ENCODE measurements around the gene LHX4.

The LHX4 gene

GRCh38 chr1:180271272-180272255 is 41.5 kb downstream of the LHX4 start:
- no peak overlapping the region for H3K27ac ChIP-seq
- H3K9ac ChIP-seq (ENCODE audit: insufficient read length), result no peak overlapping the region
- TF ChIP-seq FOXP2 (optimal IDR thresholded peaks at IDR 0.05; ENCODE audit: control extremely low read depth, extremely low read length, insufficient read depth) (no peak), POLR2AphosphoS5 (IDR thresholded peaks at IDR 0.05; ENCODE audit: borderline replicate concordance, low read depth, low read length) (no peak), EZH2 (IDR thresholded peaks at IDR 0.05) (no peak)
- H3K4me3 ChIP-seq, result no peak overlapping the region
- DNase-seq (ENCODE audit: low read depth, low spot score), result no peak
- peaks cover 3% of the 10 kb centered on the region; the same call in 1 of the 2 replicates for H3K36me3 ChIP-seq (ENCODE audit: insufficient read depth, low read length)
- no peaks in the 10 kb centered on the region for H3K9me3 ChIP-seq (ENCODE audit: low read depth, low read length)

GRCh38 chr1:180272395-180272794 is 42.3 kb downstream of the LHX4 start:
- no peak for DNase-seq (ENCODE audit: low read depth, low spot score)
- no peak for TF ChIP-seq POLR2AphosphoS5 (IDR thresholded peaks at IDR 0.05; ENCODE audit: borderline replicate concordance, low read depth, low read length)
- no peaks in the 10 kb centered on the region for H3K9me3 ChIP-seq (ENCODE audit: low read depth, low read length)
- no peak overlapping the region for H3K9ac ChIP-seq (ENCODE audit: insufficient read length)
- no peak overlapping the region for H3K27ac ChIP-seq
- H3K4me3 ChIP-seq, result no peak overlapping the region
- peaks cover 3% of the 10 kb centered on the region; the same call in 1 of the 2 replicates for H3K36me3 ChIP-seq (ENCODE audit: insufficient read depth, low read length)

- H3K27ac ChIP-seq, result no peak overlapping the region
- DNase-seq (ENCODE audit: low read depth, low spot score), result no peak
- TF ChIP-seq POLR2AphosphoS5 (IDR thresholded peaks at IDR 0.05; ENCODE audit: borderline replicate concordance, low read depth, low read length) (no peak), EZH2 (IDR thresholded peaks at IDR 0.05) (no peak), FOXP2 (optimal IDR thresholded peaks at IDR 0.05; ENCODE audit: control extremely low read depth, extremely low read length, insufficient read depth) (no peak)
Measured at GRCh38 chr1:180273066-180273465, 43.0 kb downstream of the LHX4 start.

GRCh38 chr1:180274221-180274620 is 44.2 kb downstream of the LHX4 start:
- no peak overlapping the region for H3K4me3 ChIP-seq
- no peaks in the 10 kb centered on the region for H3K9me3 ChIP-seq (ENCODE audit: low read depth, low read length)
- TF ChIP-seq POLR2AphosphoS5 (IDR thresholded peaks at IDR 0.05; ENCODE audit: borderline replicate concordance, low read depth, low read length), result no peak
- H3K36me3 ChIP-seq (ENCODE audit: insufficient read depth, low read length), result peaks cover 3% of the 10 kb centered on the region; the same call in 1 of the 2 replicates
- no peak overlapping the region for H3K27ac ChIP-seq
- DNase-seq (ENCODE audit: low read depth, low spot score), result no peak
- H3K9ac ChIP-seq (ENCODE audit: insufficient read length), result no peak overlapping the region

More at GRCh38 chr1:180273066-180273465, 43.0 kb downstream of the LHX4 start:
- Histone ChIP-seq H3K9ac (ENCODE audit: insufficient read length) (no peak overlapping the region), H3K4me3 (no peak overlapping the region), H3K36me3 (ENCODE audit: insufficient read depth, low read length) (peaks cover 3% of the 10 kb centered on the region; the same call in 1 of the 2 replicates), H3K9me3 (ENCODE audit: low read depth, low read length) (no peaks in the 10 kb centered on the region)

- peaks cover 6% of the 10 kb centered on the region; the same call in 1 of the 2 replicates for H3K36me3 ChIP-seq (ENCODE audit: insufficient read depth, low read length)
- H3K9me3 ChIP-seq (ENCODE audit: low read depth, low read length), result no peaks in the 10 kb centered on the region
- no peak overlapping the region for H3K4me3 ChIP-seq
- H3K27ac ChIP-seq, result no peak overlapping the region
- no peak overlapping the region for H3K9ac ChIP-seq (ENCODE audit: insufficient read length)
- TF ChIP-seq POLR2AphosphoS5 (IDR thresholded peaks at IDR 0.05; ENCODE audit: borderline replicate concordance, low read depth, low read length), result no peak
- no peak for TF ChIP-seq EZH2 (IDR thresholded peaks at IDR 0.05)
- no peak for TF ChIP-seq FOXP2 (optimal IDR thresholded peaks at IDR 0.05; ENCODE audit: control extremely low read depth, extremely low read length, insufficient read depth)
- no peak for DNase-seq (ENCODE audit: low read depth, low spot score)
Measured at GRCh38 chr1:180275726-180276125, 45.7 kb downstream of the LHX4 start.

- Histone ChIP-seq H3K36me3 (ENCODE audit: insufficient read depth, low read length) (peaks cover 10% of the 10 kb centered on the region; the same call in 1 of the 2 replicates), H3K27ac (no peak overlapping the region), H3K9ac (ENCODE audit: insufficient read length) (no peak overlapping the region), H3K9me3 (ENCODE audit: low read depth, low read length) (no peaks in the 10 kb centered on the region), H3K4me3 (no peak overlapping the region)
- TF ChIP-seq POLR2AphosphoS5 (IDR thresholded peaks at IDR 0.05; ENCODE audit: borderline replicate concordance, low read depth, low read length), result no peak
- DNase-seq (ENCODE audit: low read depth, low spot score), result no peak
Measured at GRCh38 chr1:180277476-180278193, 47.6 kb downstream of the LHX4 start.

GRCh38 chr1:180278194-180278515 is 48.1 kb downstream of the LHX4 start:
- Histone ChIP-seq H3K36me3 (ENCODE audit: insufficient read depth, low read length) (peaks cover 10% of the 10 kb centered on the region; the same call in 1 of the 2 replicates), H3K9me3 (ENCODE audit: low read depth, low read length) (no peaks in the 10 kb centered on the region), H3K4me3 (no peak overlapping the region), H3K9ac (ENCODE audit: insufficient read length) (no peak overlapping the region), H3K27ac (no peak overlapping the region)
- TF ChIP-seq POLR2AphosphoS5 (IDR thresholded peaks at IDR 0.05; ENCODE audit: borderline replicate concordance, low read depth, low read length) (no peak), EZH2 (IDR thresholded peaks at IDR 0.05) (no peak), FOXP2 (optimal IDR thresholded peaks at IDR 0.05; ENCODE audit: control extremely low read depth, extremely low read length, insufficient read depth) (no peak)
- no peak for DNase-seq (ENCODE audit: low read depth, low spot score)

GRCh38 chr1:180278596-180279395 is 48.7 kb downstream of the LHX4 start:
- H3K9me3 ChIP-seq (ENCODE audit: low read depth, low read length), result no peaks in the 10 kb centered on the region
- no peak for DNase-seq (ENCODE audit: low read depth, low spot score)
- H3K36me3 ChIP-seq (ENCODE audit: insufficient read depth, low read length), result peaks cover 7% of the 10 kb centered on the region
- no peak overlapping the region for H3K9ac ChIP-seq (ENCODE audit: insufficient read length)
- no peak overlapping the region for H3K27ac ChIP-seq
- TF ChIP-seq EZH2 (IDR thresholded peaks at IDR 0.05), result no peak
- no peak for TF ChIP-seq POLR2AphosphoS5 (IDR thresholded peaks at IDR 0.05; ENCODE audit: borderline replicate concordance, low read depth, low read length)
- no peak for TF ChIP-seq FOXP2 (optimal IDR thresholded peaks at IDR 0.05; ENCODE audit: control extremely low read depth, extremely low read length, insufficient read depth)
- no peak overlapping the region for H3K4me3 ChIP-seq

Data from SK-N-MC (cell line).